Measurements from ENCODE around the gene CALML5. TPM values are rescaled to one million over a fixed set of nuclear protein-coding genes. Genes with fewer than 3 reads are reported as not detected.

The CALML5 gene
- total RNA-seq, 1 experiment from 2014 or later = not detected

Other genes with a start within 250 kb of the CALML5 start
- not detected for gene UCN3, start 134.6 kb downstream of the CALML5 start, total RNA-seq (2021; ENCODE audit: unreplicated experiment)
- not detected for gene TUBAL3, start 94.7 kb downstream of the CALML5 start, total RNA-seq (2021; ENCODE audit: unreplicated experiment)
- 28.6 TPM for gene NET1, start 87.0 kb downstream of the CALML5 start, total RNA-seq (2021; ENCODE audit: unreplicated experiment)
- not detected for gene CALML3, start 25.4 kb upstream of the CALML5 start, total RNA-seq (2021; ENCODE audit: unreplicated experiment)
- 18.4 TPM for gene ASB13, start 167.0 kb upstream of the CALML5 start, total RNA-seq (2021; ENCODE audit: unreplicated experiment)
- gene TASOR2, start 185.3 kb upstream of the CALML5 start, total RNA-seq (2021; ENCODE audit: unreplicated experiment) = 57.4 TPM